Measurements from ENCODE around the gene HRAS. TPM values are rescaled to one million over a fixed set of nuclear protein-coding genes. Genes with fewer than 3 reads are reported as not detected.
A peak's percentile ranks its signal among the peaks of the same experiment; 100 is the strongest.

Gene HRAS
- total and polyA plus RNA-seq, 4 experiments from 2014 or later: 12.9 to 42.5 (median 32.6) TPM

GRCh38 chr11:538431-539051 is 3.2 kb upstream of the HRAS start:
- no peaks in the 10 kb centered on the region for H3K27me3 Mint-ChIP-seq
- Histone ChIP-seq H3K4me1 (ENCODE audit: insufficient read depth, low read length) (peaks cover 40% of the 10 kb centered on the region), H3K36me3 (ENCODE audit: insufficient read depth, low read length) (peaks cover 2% of the 10 kb centered on the region), H3K27ac (ENCODE audit: low read depth, low read length) (no peak overlapping the region), H3K9me3 (ENCODE audit: control insufficient read depth in 1 of 2, low read length in 2 of 2) (no peaks in the 10 kb centered on the region), H3K27me3 (ENCODE audit: insufficient read depth, low read length) (no peaks in the 10 kb centered on the region), H3K4me3 (ENCODE audit: low read length in 2 of 2) (no peak overlapping the region)
- H3K4me1 Mint-ChIP-seq: peaks cover 6 to 34% (median 17%) of the 10 kb centered on the region in 4 donors
- peak overlapping the region; percentile 60 to 92 (median 84) for H3K27ac Mint-ChIP-seq
- CTCF ChIA-PET (ENCODE audit: partially characterized antibody): interaction anchor here (1.2 kb wide), 1 partner anchor 17 kb away, joined by 3 read pairs; no protein-coding TSS in a partner anchor
- peaks cover 0 to 2% of the 10 kb centered on the region in 2 donors for H3K36me3 Mint-ChIP-seq
- no peaks in the 10 kb centered on the region for H3K9me3 Mint-ChIP-seq
- intact Hi-C loops (cut with micrococcal nuclease): no loop called here
- peak in 1 of 5 donors; percentile 26 for DNase-seq
- H3K4me3 Mint-ChIP-seq: peak overlapping the region in 3 of 8 donors; percentile 14 to 74 (median 69)
- POLR2A ChIA-PET (ENCODE audit: partially characterized antibody): interaction anchor here (3.9 kb wide), 1 partner anchor 17 kb away, joined by 26 read pairs; no protein-coding TSS in a partner anchor

- H3K9me3 ChIP-seq (ENCODE audit: control insufficient read depth in 1 of 2, low read length in 2 of 2): no peaks in the 10 kb centered on the region
- peak overlapping the region; percentile 82 to 92 (median 85) for H3K27ac Mint-ChIP-seq
- H3K27me3 Mint-ChIP-seq: no peaks in the 10 kb centered on the region
- peak overlapping the region; percentile 65 for H3K27ac ChIP-seq (ENCODE audit: low read depth, low read length)
- H3K4me1 Mint-ChIP-seq: peaks cover 6 to 34% (median 17%) of the 10 kb centered on the region in 4 donors
- H3K36me3 ChIP-seq (ENCODE audit: insufficient read depth, low read length): peaks cover 6% of the 10 kb centered on the region
- H3K27me3 ChIP-seq (ENCODE audit: insufficient read depth, low read length): no peaks in the 10 kb centered on the region
- peak overlapping the region; percentile 61 to 81 (median 70) for H3K4me3 Mint-ChIP-seq
- no peaks in the 10 kb centered on the region for H3K9me3 Mint-ChIP-seq
- peaks cover 40% of the 10 kb centered on the region for H3K4me1 ChIP-seq (ENCODE audit: insufficient read depth, low read length)
- ChIA-PET CTCF (ENCODE audit: partially characterized antibody) (interaction anchor here (1.3 kb wide), 1 partner anchor 19 kb away, joined by 4 read pairs; no protein-coding TSS in a partner anchor), POLR2A (ENCODE audit: partially characterized antibody) (interaction anchor here (1.4 to 5.3 kb wide), 8 partner anchors 17 to 221 kb away, joined by 4 to 47 read pairs (median 13); partner anchors contain the start of genes DEAF1, LMNTD2, PHRF1 and PTDSS2)
- DNase-seq: peak in 1 of 5 donors; percentile 40
- intact Hi-C loops (cut with micrococcal nuclease): loop anchor here (1.0 to 2.0 kb wide), 4 partner anchors 17 to 157 kb away; partner anchors contain the start of genes DEAF1, LMNTD2, RASSF7 and TMEM80
- H3K4me3 ChIP-seq (ENCODE audit: low read length in 2 of 2): peak overlapping the region; percentile 11 to 69
- peaks cover 0 to 2% of the 10 kb centered on the region in 2 donors for H3K36me3 Mint-ChIP-seq
These were observed 2.5 kb upstream of the HRAS start for GRCh38 chr11:537622-538430.

- DNase-seq: peak; percentile 89 to 92 (median 90)
- ChIA-PET CTCF (ENCODE audit: partially characterized antibody) (interaction anchor here (1.3 to 1.8 kb wide), 2 partner anchors 18 kb away, joined by 4 to 11 read pairs; no protein-coding TSS in a partner anchor), POLR2A (ENCODE audit: partially characterized antibody) (interaction anchor here (1.3 to 5.3 kb wide), 19 partner anchors 18 to 220 kb away, joined by 3 to 47 read pairs (median 7); partner anchors contain the start of genes DEAF1, IRF7, LMNTD2 and PHRF1)
- H3K9me3 Mint-ChIP-seq: no peaks in the 10 kb centered on the region
- H3K4me1 Mint-ChIP-seq: peaks cover 4 to 34% (median 16%) of the 10 kb centered on the region in 4 donors
- H3K4me1 ChIP-seq (ENCODE audit: insufficient read depth, low read length): peaks cover 40% of the 10 kb centered on the region
- peaks cover 0 to 5% of the 10 kb centered on the region in 2 donors for H3K36me3 Mint-ChIP-seq
- H3K4me3 ChIP-seq (ENCODE audit: low read length in 2 of 2): peak within 1 kb of the TSS; percentile 11 to 69
- H3K9me3 ChIP-seq (ENCODE audit: control insufficient read depth in 1 of 2, low read length in 2 of 2): no peaks in the 10 kb centered on the region
- H3K27ac Mint-ChIP-seq: peak within 1 kb of the TSS; percentile 92 to 98 (median 97)
- H3K27me3 ChIP-seq (ENCODE audit: insufficient read depth, low read length): no peaks in the 10 kb centered on the region
- peaks cover 14% of the 10 kb centered on the region for H3K36me3 ChIP-seq (ENCODE audit: insufficient read depth, low read length)
- H3K27me3 Mint-ChIP-seq: no peaks in the 10 kb centered on the region
- intact Hi-C loops (cut with micrococcal nuclease): loop anchor here (1.0 to 2.0 kb wide), 4 partner anchors 18 to 158 kb away; partner anchors contain the start of genes DEAF1, LMNTD2, RASSF7 and TMEM80
- H3K4me3 Mint-ChIP-seq: peak within 1 kb of the TSS; percentile 90 to 98 (median 96)
- H3K27ac ChIP-seq (ENCODE audit: low read depth, low read length): peak within 1 kb of the TSS; percentile 65
These were observed 1.7 kb upstream of the HRAS start, which contains the start of gene LRRC56 for GRCh38 chr11:536841-537621. LRRC56 (plus strand) TSS chr11:537527; CDS start chr11:540685, 3,158 bp downstream.

DNA sequence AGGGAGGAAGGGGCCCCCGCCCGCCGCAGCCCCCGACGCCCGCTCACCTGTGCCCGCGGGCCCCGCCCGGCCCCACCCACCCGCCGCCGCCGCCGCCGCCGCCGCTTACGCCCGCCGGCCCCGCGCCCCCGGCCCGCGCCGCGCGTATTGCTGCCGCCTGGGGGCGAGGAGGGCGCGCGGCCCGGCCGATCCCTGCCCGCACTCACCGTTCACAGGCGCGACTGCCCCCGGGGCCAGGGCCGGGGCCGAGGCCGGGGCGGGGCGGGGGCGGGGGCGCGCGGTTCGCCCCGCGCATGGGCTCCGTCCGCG is 212 bp downstream of the HRAS start:
- no peak for DNase-seq
- no peak overlapping the region for H3K27ac Mint-ChIP-seq
- no peaks in the 10 kb centered on the region for H3K27me3 Mint-ChIP-seq
- peaks cover 0 to 12% of the 10 kb centered on the region in 2 donors for H3K36me3 Mint-ChIP-seq
- H3K4me3 Mint-ChIP-seq: no peak overlapping the region
- Histone ChIP-seq H3K4me1 (ENCODE audit: insufficient read depth, low read length) (peaks cover 40% of the 10 kb centered on the region), H3K4me3 (ENCODE audit: low read length in 2 of 2) (peak overlapping the region in 1 of 2 donors; percentile 58), H3K27ac (ENCODE audit: low read depth, low read length) (peak overlapping the region; percentile 52), H3K9me3 (ENCODE audit: control insufficient read depth in 1 of 2, low read length in 2 of 2) (no peaks in the 10 kb centered on the region), H3K36me3 (ENCODE audit: insufficient read depth, low read length) (peaks cover 24% of the 10 kb centered on the region), H3K27me3 (ENCODE audit: insufficient read depth, low read length) (no peaks in the 10 kb centered on the region)
- POLR2A ChIA-PET (ENCODE audit: partially characterized antibody): interaction anchor here (1.0 to 5.3 kb wide), 14 partner anchors 10 to 298 kb away, joined by 3 to 47 read pairs (median 10); partner anchors contain the start of genes PHRF1, PTDSS2, RNH1 and RPLP2
- intact Hi-C loops (cut with micrococcal nuclease): loop anchor here (1.0 to 2.0 kb wide), 3 partner anchors 17 to 262 kb away; no protein-coding TSS in a partner anchor
- H3K4me1 Mint-ChIP-seq: peaks cover 4 to 34% (median 16%) of the 10 kb centered on the region in 4 donors
- H3K9me3 Mint-ChIP-seq: no peaks in the 10 kb centered on the region
- CTCF ChIA-PET (ENCODE audit: partially characterized antibody): interaction anchor here (0.8 kb wide), 1 partner anchor 84 kb away, joined by 3 read pairs; no protein-coding TSS in a partner anchor

- ChIA-PET POLR2A (ENCODE audit: partially characterized antibody) (interaction anchor here (1.2 to 5.3 kb wide), 12 partner anchors 16 to 297 kb away, joined by 3 to 47 read pairs (median 6); partner anchors contain the start of genes PHRF1, PTDSS2, RNH1 and TALDO1), CTCF (ENCODE audit: partially characterized antibody) (interaction anchor here (0.8 to 1.4 kb wide), 2 partner anchors 84 to 161 kb away, joined by 3 read pairs; partner anchors contain the start of gene TMEM80)
- Histone ChIP-seq H3K36me3 (ENCODE audit: insufficient read depth, low read length) (peaks cover 24% of the 10 kb centered on the region), H3K9me3 (ENCODE audit: control insufficient read depth in 1 of 2, low read length in 2 of 2) (no peaks in the 10 kb centered on the region), H3K27me3 (ENCODE audit: insufficient read depth, low read length) (no peaks in the 10 kb centered on the region), H3K4me1 (ENCODE audit: insufficient read depth, low read length) (peaks cover 40% of the 10 kb centered on the region), H3K27ac (ENCODE audit: low read depth, low read length) (peak overlapping the region; percentile 52), H3K4me3 (ENCODE audit: low read length in 2 of 2) (peak overlapping the region; percentile 11 to 58)
- Mint-ChIP-seq H3K9me3 (no peaks in the 10 kb centered on the region), H3K36me3 (peaks cover 0 to 13% of the 10 kb centered on the region in 2 donors), H3K27ac (peak overlapping the region in 2 of 7 donors; percentile 22 to 81), H3K27me3 (no peaks in the 10 kb centered on the region), H3K4me3 (peak overlapping the region; percentile 51 to 86 (median 70)), H3K4me1 (peaks cover 4 to 34% (median 16%) of the 10 kb centered on the region in 4 donors)
- intact Hi-C loops (cut with micrococcal nuclease): loop anchor here (1.0 to 2.0 kb wide), 3 partner anchors 16 to 262 kb away; no protein-coding TSS in a partner anchor
- DNase-seq: peak; percentile 24 to 40 (median 36)
These were observed 773 bp downstream of the HRAS start for GRCh38 chr11:534396-535209.

Data from CD4-positive, alpha-beta memory T cell (primary cell).